SHP77 (cell line): Measurements from ENCODE around the gene MTHFD1.

Experiments
- DNase-seq, 2 experiments: peaks; one replicate each; lab custom pipeline; 2025; lab: John Stamatoyannopoulos, UW

Gene MTHFD1

GRCh38 chr14:64495252-64495651 is 107.1 kb downstream of the MTHFD1 start:
- no peak for DNase-seq

GRCh38 chr14:64496764-64497163 is 108.6 kb downstream of the MTHFD1 start:
- DNase-seq: no peak

- no peak for DNase-seq
Observed at GRCh38 chr14:64500088-64500487, 111.9 kb downstream of the MTHFD1 start.

- peak; percentile 21 to 45 for DNase-seq
Observed at GRCh38 chr14:64501411-64502171, 113.4 kb downstream of the MTHFD1 start.

GRCh38 chr14:64502456-64502855 is 114.3 kb downstream of the MTHFD1 start:
- DNase-seq: no peak

GRCh38 chr14:64502887-64503433 is 114.8 kb downstream of the MTHFD1 start:
- DNase-seq: no peak

GRCh38 chr14:64503434-64504309 is 115.5 kb downstream of the MTHFD1 start, which contains the start of gene ZBTB25:
Gene ZBTB25 (minus strand): TSS chr14:64503838. CDS start chr14:64490533, 13,305 bp downstream.
- peak; percentile 89 to 93 for DNase-seq

- peak; percentile 72 to 76 for DNase-seq
Observed at GRCh38 chr14:64504310-64504896, 116.2 kb downstream of the MTHFD1 start, which contains the start of gene ZBTB1. Gene ZBTB1 (plus strand): TSS chr14:64504770. CDS start chr14:64521505, 16,735 bp downstream.

GRCh38 chr14:64504897-64505794 is 117.0 kb downstream of the MTHFD1 start:
- DNase-seq: peak; percentile 55 to 83

GRCh38 chr14:64506721-64507120 is 118.6 kb downstream of the MTHFD1 start:
- DNase-seq: no peak

GRCh38 chr14:64507376-64508156 is 119.4 kb downstream of the MTHFD1 start:
- DNase-seq: no peak

- DNase-seq: no peak
Observed at GRCh38 chr14:64508215-64508776, 120.1 kb downstream of the MTHFD1 start.

- DNase-seq: no peak
Observed at GRCh38 chr14:64509036-64509435, 120.9 kb downstream of the MTHFD1 start.
